GM19324 (cell line): Measurements from ENCODE around the gene RALGAPA2.
"Not testable (repeated sequence)": the region's sequence is repeated elsewhere in the genome, so short reads cannot be mapped to it uniquely, and the experiment has no call there.

Source experiments
- ATAC-seq: cut with Tn5 transposase; IDR thresholded peaks from one replicate; pipeline ENCODE4 v1.9.1; 2021; ENCODE audit warnings: mild to moderate bottlenecking, moderate library complexity; ENCODE audit not compliant: unreplicated experiment, low FRiP score

The RALGAPA2 gene

DNA sequence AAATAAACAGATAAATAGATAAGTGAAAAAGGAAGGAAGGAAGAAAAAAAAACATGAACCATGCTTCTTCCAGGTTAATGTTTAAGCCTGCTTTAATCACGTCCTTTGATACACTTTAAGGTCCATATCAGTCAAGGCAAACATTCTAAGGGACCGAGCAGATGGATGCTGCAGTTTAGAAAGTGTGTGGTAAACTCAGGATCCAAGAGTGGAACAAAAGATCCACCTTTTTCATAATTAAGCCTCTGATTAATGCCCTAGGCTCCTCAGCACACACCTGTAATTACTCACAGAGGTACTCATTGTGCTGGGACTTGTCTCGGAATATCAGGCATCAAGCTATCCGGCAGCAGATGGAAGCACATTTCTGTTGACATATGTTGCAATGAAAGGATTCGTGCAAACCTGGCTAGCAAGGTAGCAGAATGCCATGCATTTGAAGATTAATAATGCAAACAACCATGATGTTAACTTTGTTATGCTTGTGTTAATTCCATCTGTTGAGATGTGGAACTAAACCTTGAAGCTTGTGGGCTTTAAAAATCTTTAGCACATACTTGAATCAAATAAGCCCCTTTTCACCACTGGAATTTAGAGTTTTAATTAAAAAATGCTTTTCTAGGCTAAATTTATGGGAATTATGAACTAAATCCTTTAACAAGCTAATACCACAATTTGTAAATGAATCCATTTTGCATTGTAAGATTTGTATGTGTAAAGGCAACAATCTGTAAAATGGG, 163.7 kb downstream of the RALGAPA2 start:
- no peak for ATAC-seq

- no peak for ATAC-seq
These were observed 164.6 kb downstream of the RALGAPA2 start for GRCh38 chr20:20547876-20548266.

DNA sequence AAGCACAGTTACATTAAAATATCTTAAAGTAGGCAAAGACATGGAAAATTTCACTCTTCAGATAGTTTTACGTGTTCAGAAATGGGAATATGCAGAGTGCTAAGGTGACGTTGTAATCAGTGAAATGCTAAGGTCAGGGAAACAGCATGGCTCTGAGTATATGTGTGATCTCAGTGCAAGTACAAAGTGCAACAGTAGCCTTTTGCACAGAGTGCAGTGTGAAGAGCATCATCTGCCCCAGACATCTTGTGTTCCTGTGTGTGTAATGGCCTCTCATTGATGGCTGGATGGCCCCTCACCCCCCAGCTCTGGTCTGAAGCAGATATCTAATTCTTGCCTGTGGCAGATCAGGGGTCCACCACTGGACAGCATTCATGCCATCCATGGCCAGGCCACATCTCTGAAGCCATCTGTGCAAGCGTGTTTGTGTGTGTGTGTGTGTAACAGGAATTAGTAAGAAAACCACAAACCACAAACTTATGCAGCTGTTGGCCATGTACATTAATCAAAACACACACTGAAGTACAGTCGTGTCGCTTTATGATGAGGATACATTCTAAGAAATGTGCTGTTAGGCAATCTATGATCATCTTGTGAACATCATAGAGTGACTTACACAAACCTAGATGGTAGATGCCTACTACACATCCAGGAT, 165.1 kb downstream of the RALGAPA2 start:
- ATAC-seq = no peak

GRCh38 chr20:20546402-20546801, 166.0 kb downstream of the RALGAPA2 start:
- no peak for ATAC-seq

DNA sequence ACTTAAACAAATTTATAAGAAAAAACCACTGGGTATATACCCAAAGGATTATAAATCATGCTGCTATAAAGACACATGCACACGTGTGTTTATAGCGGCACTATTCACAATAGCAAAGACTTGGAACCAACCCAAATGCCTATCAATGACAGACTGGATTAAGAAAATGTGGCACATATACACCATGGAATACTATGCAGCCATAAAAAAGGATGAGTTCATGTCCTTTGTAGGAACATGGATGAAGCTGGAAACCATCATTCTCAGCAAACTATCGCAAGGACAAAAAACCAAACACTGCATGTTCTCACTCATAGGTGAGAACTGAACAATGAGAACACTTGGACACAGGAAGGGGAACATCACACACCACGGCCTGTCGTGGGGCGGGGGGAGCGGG, 169.1 kb downstream of the RALGAPA2 start:
- not testable (repeated sequence) for ATAC-seq

DNA sequence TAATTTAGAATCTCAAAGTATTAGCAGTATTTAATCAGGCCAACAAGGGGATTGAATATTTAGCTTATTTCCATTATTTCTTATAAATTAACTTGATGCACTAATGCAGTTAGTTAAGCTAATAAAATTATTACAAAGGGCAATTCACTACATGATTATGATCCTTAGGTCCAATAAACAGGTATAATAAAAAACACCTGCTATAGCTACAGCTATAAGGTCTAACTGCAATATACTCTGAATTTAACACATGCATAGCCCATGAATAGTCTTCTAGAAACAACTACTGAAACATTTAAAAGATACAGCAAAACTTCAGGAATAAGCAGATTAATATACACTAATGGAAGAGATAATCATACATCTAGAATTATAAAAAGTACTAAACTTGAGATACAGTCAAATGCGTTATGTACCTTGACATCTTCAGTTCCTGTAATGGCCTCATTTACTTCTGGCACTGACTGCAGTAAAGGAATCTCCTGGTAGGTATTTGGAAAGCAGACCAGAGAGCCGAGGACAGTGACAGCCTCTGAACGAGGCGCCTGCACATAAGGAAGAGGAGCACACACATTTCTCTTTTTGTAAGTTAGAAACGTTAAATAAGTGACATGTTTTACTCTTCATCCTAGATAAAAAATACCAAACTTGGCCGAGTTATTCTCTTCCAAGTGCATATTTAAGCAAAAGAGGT, 176.1 kb downstream of the RALGAPA2 start:
- no peak for ATAC-seq

DNA sequence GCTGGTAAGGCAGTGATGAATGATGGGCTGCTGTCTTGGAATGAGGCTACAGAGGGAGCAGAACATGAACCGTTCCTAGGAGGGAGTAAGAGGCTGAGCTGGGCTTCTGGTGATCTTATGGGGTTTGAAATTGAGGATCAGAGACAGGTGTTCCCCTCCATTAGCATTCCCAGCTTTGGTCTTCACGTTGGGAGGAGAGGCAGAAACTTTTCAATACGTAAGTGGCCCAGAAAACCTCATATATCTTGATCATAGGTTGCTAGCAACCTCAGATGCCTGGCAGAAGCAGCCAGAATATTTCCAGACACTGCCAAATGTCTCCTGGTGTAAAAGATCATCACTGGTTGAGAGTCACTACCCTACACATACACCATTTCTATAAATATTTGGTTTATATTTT, 177.4 kb downstream of the RALGAPA2 start:
- ATAC-seq = no peak

DNA sequence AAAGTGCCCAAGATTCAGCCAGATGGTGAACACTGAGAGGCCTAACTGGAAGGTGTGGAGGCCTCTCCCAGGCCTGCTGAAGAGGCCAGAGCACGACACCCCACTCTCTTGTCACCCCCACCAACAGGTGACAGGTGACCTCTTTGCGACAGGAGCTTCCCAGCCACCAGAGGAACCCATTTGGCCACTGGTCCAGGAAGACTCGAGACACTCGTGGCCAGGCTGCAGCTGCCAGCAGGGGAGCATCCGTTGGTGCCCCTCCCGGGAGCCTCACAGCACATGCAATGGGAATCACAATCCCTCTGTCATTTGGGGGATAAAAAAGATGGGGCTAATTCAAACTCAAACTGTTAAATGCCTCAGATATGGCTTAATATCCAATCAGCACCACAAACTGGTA, 181.2 kb downstream of the RALGAPA2 start:
- ATAC-seq = no peak

DNA sequence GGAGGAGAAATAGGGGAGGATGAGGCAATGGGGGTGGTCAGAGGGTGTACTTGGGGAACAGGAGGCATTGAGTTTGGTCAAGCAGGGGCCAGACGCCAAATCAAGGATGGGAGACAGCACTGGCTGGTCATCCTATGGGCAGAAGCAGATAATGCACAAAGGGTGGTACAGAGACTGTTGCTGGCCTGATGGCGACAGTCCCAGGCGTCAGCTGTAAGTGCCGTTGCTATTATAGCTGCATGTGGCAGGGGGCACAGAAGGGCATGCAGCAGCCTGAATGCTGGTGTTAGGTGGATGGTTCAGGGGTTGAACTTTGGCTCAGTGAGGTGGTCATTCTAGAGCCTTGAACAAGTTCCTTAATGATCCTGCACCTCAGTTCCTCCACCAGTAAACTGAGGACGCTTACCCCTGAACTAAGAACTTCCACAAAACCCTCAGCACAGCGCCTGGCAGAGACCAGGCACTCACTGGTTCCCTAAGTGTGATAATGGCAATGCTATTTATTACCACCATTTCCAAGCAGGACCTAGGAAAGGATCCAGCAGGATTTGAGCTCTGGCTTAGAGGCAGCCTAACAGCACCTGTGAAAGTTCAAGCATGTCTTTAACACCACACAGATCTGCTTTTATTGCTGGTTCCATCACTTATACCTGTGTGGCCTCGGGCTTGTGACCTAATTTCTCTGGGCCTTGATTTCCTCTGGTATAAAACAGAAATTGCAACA, 181.9 kb downstream of the RALGAPA2 start:
- no peak for ATAC-seq

- ATAC-seq = no peak
These were observed 182.8 kb downstream of the RALGAPA2 start for GRCh38 chr20:20529597-20529996.

- ATAC-seq = no peak
These were observed 183.6 kb downstream of the RALGAPA2 start for GRCh38 chr20:20528861-20529260.

- no peak for ATAC-seq
These were observed 184.8 kb downstream of the RALGAPA2 start for GRCh38 chr20:20527661-20528060.

- ATAC-seq = no peak
These were observed 186.7 kb downstream of the RALGAPA2 start for GRCh38 chr20:20525756-20526155.

GRCh38 chr20:20525214-20525613, 187.2 kb downstream of the RALGAPA2 start:
- ATAC-seq = no peak

DNA sequence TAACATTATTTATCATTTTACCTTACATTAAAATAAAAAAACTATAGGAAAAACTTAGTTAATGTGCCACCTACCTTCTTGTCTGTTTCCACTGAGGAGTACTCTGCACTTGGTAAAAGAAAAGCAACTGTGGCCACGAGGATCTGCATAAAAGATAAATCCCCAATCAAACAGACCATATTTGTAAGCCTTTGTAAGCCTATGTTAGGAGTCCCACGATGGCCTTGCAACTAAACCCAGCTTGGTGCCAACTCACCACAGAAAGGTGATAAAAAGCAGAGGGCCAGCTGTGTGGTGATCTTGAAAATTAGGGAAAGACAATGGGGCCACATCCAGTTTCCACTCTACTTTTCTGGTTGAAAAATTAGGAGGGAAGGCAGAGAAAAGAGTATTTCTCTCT, 187.7 kb downstream of the RALGAPA2 start:
- ATAC-seq = no peak

DNA sequence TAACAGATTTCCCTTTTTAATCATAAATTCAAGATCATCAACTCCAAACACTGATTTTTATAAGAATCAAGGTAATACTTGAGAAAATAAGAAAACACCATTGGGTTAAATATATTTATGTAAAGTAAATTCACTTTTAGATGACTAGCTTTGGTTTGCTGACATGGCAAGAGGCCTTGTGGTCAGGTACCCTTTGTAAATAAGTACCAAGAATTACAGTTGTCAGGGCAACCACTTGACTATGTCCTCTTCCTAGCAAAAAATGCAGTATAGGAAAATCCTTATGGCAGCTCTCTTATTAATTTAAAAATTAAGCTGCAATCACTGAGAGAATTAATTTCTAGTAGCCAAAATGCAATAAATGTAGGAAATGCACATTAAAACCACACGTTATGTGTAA, 190.7 kb downstream of the RALGAPA2 start:
- no peak for ATAC-seq

GRCh38 chr20:20520776-20521175, 191.7 kb downstream of the RALGAPA2 start:
- ATAC-seq = no peak

GRCh38 chr20:20519269-20519668, 193.2 kb downstream of the RALGAPA2 start:
- ATAC-seq = no peak

DNA sequence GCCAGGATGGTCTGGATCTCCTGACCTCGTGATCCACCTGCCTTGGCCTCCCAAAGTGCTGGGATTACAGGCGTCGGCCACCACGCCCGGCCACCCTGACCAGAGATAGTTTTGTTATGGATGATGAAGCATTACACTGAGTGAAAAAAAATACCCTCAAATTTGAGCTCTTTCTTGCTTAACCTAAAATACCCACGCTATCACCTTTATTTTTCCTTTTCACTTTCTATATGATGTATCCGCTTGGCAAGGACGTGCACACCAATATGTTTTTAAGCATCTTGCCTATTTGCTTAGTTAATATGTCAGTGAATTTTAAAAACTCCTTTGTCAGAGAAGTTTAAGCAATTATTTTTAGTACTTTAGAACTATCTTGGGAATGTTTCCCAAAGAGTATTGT, 194.2 kb downstream of the RALGAPA2 start:
- ATAC-seq = no peak

DNA sequence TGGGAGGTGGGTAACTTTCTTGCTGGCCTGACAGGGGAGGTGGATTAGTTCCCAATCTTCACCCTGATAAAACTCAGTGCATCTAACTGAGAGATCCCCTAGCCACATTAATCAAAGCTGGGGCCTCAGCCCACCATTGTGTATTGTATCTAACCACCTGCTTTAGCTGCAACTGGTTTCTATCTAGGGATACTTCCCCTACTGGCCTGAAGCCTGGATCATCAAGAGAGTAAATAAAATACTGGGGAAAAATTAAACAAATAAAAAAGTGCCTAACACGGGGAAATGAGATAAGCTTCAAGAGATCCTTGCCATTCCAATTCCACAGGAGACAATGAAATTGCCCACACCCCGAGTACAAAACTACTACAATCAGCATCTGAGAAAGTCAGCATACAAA, 195.1 kb downstream of the RALGAPA2 start:
- ATAC-seq = no peak

DNA sequence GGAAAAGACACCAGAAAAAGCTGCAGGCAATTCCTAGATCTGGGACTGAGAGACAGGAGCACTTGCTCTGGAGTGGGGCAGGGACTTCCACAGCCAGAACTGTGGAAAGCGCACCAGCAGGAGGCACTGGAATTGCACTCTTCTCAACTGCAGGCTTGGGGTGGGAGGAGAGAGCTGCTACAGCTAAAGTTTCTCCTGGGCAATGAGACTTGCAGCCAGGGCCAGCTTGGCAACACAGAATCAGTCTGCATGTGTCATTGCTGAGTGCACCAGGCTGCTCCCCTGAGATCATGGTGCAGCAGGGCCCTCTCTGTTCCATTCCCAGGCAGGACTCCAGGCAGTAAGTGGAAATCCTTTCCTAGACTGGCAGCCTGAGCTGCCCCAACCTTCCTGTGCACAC, 198.7 kb downstream of the RALGAPA2 start:
- ATAC-seq = no peak
